Measurements from ENCODE around the gene SPO11.

SPO11 gene, protein sequence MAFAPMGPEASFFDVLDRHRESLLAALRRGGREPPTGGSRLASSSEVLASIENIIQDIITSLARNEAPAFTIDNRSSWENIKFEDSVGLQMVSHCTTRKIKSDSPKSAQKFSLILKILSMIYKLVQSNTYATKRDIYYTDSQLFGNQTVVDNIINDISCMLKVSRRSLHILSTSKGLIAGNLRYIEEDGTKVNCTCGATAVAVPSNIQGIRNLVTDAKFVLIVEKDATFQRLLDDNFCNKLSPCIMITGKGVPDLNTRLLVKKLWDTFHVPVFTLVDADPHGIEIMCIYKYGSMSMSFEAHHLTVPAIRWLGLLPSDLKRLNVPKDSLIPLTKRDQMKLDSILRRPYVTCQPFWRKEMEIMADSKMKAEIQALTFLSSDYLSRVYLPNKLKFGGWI

DNA sequence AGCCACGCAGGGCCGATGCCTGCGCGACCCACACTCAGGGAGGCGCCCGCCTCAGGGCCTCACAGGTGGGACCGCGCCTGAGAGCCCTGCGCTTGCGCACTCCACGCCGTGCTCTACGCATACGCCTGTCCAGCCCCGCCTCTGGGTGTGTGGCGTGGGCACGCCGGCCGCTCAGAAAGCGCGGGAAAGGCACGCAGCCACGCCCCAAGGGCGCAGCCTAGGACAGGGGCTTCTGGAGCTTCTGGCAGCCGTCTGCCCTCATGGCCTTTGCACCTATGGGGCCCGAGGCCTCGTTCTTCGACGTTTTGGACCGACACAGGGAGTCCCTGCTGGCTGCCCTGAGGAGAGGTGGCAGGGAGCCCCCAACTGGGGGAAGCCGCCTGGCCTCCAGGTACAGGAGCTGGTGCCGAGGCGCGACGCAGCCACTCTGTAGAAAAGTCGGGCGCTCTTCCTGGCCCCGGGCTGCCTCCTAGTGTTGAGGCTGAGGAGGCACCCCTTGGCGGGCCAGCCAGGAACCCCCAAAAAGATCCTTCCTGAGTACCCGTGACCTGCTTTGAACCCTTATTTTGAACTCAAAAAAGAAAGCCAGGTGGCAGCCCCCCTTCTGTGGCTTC, at the start of gene SPO11:
Gene SPO11, plus strand, starts transcription at position 196 of the 614 bp plus-strand sequence. Its CDS starts 65 bp downstream, at position 261.
- no peak for DNase-seq (ENCODE audit: low read depth, low spot score)

DNA sequence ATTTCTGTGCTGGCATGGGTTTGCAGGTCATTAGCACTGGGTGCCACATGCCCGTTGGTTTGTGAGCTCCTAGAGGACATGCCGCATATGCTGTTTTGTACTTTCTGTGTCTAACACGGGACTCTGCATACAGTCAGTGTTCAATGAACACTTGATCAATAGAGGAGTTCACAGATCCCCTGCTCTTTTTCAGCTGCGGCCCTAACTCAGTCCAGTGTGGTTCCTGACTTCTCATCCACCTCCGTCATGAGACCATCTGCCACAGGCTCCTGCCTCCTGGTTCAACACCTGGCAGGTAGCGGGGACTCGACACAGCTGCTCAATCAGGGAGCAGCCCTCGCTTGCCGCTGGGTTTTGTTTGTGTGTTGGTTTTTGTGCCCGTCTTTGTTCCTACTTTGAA, 49.4 kb upstream of the SPO11 start:
- no peak for DNase-seq (ENCODE audit: low read depth, low spot score)

DNA sequence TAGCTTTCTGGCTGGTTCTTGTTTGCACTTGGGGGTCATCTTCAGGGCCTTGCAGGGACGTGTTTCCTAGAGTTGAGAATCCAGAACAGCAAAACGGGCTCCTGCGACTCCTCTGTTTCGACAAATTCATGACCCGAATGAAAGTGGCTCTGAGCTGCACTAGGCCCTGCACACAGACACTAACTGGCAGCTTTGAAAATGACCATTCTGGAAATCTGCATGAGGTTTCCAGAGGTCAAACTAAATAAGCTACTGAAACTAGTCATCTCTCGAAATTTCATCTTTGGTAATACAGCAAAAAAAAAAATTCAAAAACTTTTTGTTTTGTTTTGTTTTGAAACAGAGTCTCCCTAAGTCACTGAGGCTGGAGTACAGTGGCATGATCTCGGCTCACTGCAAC, 47.7 kb upstream of the SPO11 start:
- no peak for DNase-seq (ENCODE audit: low read depth, low spot score)

DNA sequence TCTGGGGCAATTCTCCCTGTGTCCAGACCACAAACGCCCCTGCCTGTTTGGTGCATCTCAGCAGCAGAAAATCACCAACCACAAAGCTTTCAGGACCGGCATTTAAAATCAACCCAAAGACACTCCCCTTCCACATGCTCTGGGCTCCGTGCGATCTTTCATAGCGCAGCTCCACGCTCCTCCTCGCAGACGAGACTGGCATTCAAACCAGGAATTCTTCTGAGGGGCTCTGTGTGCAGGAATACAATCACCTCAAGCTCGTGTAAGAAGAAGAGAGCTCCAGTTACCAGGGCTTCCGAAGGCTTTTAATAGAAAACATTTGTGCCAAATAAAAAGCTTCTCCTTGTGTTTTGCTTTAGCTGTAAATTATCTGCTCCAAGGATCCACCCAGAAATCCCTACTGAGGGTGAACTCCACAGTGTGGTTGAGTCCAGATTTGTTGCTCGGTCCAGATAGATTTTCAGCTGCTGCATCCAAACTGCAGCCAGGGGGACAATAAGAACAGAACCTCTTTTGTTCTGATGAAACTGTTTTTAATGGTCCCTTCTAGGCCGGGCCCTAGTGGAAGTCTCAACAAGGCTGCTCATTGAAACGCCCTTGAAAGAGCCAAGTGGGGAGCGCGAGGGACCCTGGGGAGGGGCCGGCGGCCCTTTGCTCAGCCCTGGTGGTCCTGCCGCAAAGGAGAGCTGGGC, 46.8 kb upstream of the SPO11 start:
- peak; percentile 65 for DNase-seq (ENCODE audit: low read depth, low spot score)

DNA sequence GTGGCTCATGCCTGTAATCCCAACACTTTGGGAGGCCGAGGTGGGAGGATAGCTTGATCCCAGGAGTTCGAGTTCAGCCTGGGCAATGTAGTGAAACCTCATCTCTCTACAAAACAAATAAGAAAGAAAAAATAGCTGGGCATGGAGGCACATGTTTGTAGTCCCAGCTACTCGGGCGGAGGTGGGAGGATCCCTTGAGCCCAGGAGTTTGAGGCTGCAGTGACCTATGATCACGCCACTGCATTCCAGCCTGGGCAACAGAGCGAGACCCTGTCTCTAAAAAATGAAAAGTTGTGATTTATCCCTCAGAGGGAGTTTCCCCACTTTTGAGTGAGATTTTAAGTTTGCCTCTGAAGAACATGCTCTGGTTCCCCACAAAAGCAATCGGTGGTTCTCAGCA, 45.7 kb upstream of the SPO11 start:
- no peak for DNase-seq (ENCODE audit: low read depth, low spot score)

DNA sequence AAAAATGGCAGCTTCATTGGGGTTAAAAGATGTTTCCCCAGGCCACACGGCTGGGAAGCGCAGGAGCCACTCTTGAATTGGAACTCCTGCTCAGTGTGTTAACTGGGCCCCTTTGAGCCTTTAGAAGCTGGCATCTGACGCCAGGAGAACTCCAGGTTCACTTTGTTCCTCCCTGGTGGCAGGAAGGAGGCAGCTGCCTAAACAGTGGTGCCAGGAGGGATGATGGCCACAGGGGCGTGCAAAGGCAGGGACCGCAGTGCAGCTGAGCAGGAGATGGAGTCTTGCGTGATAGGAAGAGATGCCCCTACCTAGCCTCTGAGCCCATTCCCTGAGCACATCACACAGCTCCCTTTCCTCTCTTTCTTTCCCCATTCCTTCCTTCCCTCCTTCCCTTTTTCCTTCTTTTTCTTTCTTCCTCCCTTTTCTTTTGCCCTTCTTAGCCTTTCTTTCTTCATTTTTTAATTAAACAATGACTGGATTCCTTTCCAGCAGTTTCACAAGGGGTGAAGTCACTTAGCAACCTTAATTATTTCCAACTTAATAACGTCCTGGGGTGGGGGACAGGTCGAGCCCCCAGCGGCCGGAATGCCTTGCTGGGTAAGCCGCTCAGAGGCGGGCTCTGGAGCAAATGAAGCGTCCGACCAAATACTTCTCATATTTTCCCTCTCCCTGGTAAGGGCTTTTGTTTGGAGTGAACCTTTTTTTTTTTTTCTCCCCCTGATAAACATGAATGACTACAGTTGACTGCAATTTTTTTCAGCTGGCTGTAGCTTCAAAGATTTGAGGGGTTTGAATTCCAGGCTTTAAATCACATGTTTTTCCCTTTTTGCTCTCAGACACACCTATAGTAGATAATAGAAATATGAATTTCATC, 42.4 kb upstream of the SPO11 start:
- DNase-seq (ENCODE audit: low read depth, low spot score): peak; percentile 80

DNA sequence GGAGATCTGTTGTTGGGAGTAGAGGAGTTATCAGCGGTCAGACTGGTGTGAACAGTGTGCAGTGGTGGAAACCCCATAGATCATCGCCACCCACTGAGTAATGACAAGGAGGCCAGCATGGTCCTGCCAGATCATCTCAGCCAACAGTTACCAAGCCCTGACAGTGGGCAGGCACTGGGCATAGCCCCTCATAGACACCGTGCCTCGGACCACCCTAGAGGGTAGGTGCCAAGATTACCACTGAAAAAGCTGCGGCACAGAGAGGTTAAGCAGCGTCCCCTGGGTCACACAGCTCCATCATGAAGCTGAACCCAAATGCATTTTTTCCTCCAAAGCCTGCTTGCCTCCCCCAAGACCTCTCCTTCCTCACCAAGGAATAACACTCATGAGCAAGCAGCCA, 41.7 kb upstream of the SPO11 start:
- no peak for DNase-seq (ENCODE audit: low read depth, low spot score)

DNA sequence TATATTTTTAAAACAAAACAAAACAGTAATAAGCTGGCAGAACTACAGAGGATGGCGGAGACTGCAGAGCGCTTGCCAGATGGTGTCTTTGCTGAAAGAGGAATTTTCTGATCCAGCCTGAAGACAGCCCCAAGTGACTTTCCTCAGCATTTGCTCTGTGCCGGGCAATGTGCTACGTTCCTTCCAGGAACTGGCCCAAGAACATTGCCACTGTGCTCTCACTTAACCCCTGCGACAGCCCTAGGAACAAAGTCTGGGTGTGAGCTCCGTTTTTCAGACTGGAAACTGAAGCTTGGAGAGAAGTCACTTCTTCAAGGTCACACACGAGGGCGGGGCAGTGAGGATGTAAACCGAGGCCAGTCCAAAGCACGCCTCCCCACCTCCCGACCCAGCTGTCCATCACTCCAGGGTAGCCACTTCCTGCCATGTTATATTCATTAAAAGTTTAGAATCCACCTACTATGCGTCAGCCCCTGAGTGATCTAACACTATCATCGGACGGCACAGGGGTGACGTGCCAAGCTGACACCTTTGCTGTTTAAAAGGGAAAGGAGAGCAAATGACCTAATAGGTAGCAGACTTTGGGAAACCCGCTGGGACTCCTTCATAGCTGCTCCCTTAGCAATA, 40.8 kb upstream of the SPO11 start:
- no peak for DNase-seq (ENCODE audit: low read depth, low spot score)

DNA sequence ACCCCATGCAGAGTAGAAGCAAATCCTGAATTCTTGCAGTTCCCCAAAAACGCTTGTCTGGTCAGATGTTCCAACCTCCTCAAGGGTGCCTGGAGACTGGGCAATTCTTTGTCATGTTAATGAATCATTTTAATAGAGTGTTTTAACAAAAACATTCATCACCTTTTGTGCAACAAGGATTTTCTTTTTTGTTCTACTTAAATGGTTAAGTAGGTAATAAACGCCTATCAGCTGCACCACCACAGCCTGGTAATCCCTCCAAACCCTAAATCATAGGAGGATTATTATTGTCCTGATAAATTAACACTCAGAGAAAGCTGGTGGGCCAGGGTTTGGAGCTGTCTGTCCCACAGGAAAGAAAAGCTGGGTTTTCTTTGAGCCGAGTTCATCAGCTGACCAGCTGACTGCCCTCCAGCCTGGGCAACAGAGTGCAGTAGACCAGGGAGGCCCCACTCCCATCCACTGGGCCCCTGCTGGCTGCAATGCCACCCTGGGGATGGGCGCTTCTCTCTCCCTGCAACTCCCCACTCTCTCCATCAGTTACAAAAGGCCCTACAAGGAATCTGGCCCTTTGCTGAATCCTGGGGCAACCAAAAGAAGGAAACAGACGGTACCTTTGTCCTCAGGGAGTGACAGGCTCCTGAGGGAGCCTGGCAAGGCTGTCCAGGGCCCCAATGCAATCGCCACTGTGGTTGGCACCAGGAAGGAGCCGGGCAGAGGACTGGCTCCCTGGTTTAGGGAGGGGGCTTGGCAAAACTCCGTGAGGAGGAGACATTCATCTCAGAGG, 40.0 kb upstream of the SPO11 start:
- peak; percentile 10 for DNase-seq (ENCODE audit: low read depth, low spot score)

DNA sequence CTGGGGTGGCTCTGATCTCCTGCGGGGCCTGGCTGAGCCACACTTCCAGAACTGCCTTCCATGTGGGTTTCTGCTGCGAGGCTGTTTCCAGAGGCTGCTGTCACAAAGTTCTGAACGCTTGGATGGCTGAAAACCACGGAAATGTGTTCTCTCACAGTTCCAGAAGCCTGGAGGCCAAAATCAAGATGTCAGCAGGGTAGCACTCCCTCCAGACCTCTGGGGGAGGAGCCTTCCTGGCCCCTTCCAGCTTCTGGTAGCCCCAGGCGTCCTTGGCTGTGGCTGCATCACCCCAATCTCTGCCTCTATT, 39.5 kb upstream of the SPO11 start:
- DNase-seq (ENCODE audit: low read depth, low spot score): peak; percentile 18

DNA sequence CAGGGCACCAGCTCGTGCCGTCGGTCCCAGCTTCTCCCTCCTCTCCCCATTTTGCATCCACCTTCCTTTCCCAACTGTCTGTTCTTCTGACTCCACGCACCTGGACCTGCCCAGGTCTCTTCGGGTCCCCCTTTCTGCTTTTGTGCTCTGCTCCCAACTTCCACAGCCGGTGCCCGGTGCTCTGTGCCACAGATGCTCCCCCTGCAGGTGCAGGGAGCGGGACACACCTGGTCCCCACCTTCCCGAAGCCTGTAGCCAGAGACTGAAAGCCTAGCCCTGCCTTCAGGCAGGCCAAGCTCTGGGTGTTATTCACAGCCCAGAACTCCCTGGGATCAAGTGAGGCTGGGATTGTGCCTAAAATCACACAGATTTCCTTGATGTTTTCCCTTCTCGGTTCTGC, 38.6 kb upstream of the SPO11 start:
- no peak for DNase-seq (ENCODE audit: low read depth, low spot score)

DNA sequence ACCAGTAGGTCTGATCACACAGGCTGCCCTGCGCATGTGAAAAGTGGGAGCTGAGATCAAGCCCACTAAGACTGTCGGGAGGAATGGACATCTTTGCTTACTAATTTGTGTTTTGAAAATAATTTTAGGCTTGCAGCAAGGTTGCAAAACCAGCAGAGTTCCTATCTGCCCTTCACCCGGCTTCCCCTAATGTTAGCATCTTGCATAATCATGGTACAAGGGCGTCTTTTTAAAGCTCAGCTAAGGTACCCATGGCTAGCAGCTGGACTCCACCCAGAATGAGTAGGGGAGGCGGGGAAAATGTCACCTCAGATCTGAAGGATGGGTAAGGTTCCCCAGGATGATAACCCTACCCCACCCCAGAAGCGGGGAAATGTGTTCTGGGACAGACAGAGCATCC, 37.9 kb upstream of the SPO11 start:
- DNase-seq (ENCODE audit: low read depth, low spot score): no peak

DNA sequence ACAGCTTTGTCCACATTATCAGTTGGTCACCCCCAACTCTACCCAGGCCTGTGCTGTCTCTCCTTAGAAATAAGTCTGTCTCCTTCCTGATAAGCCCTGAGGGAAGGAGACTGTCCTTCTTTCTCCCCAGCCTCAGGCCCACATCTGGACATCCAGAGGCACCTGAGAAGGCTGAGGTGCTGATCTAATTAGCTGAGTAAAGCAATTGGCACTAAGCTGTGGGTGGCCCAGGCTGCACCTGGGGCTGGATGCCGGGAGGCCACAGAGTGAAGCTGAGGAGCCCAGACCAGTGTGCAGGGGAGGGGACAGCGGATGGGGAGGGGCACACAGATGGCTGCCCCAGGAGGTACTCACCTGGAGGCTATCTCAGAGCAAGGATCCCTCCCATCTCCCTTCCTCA, 37.0 kb upstream of the SPO11 start:
- DNase-seq (ENCODE audit: low read depth, low spot score): no peak

DNA sequence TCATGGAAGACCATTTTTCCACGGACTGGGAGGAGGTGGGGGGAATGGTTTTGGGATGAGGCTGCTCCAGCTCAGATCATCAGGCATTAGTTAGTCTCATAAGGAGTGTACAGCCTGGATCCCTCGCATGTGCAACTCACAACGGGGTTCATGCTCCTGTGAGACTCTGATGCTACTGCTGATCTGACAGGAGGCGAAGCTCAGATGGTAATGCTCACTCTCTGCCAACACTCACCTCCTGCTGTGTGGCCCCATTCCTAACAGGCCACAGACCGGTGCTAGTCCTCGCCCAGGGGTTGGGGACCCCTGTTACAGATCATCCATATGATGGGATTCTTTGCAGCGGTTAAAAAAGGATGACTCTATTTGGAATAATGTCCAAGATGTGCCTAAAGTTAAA, 35.6 kb upstream of the SPO11 start:
- DNase-seq (ENCODE audit: low read depth, low spot score): no peak

DNA sequence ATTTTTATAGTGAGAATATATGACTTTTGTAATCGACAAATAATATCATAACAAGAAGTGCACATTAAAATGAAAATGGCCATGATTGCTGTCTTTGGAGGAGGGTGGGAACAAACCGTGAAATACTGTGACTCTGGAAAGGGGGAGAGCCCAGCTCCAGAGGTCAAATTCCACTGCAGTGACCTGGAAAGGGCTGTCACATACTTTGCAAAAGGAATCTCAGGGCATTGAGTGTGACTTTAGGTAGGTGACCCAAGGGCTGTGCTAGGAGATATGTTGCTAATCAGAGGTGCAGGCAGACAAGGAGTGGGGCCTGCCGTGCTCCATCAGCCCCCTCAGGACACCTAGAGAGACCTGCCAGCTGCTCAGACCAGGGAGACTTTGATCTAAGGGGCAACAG, 35.1 kb upstream of the SPO11 start:
- DNase-seq (ENCODE audit: low read depth, low spot score): no peak

DNA sequence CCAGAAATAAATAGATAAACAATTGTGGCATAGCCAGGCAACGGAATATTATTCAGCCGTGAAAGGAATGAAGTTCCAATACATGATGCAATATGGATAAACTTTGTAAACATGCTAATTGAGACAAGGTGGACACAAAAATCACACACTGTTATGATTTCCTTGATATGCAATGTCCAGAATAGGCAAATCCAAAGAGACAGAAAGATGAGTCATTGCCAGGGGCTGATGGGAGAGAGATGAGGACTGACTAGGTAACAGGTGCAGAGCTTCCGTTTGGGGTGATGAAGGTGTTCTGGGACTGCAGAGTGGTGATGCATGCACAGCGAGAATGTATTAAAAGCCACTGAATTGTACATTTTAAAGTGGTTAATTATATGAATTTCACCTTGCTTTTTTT, 31.1 kb upstream of the SPO11 start:
- DNase-seq (ENCODE audit: low read depth, low spot score): no peak

DNA sequence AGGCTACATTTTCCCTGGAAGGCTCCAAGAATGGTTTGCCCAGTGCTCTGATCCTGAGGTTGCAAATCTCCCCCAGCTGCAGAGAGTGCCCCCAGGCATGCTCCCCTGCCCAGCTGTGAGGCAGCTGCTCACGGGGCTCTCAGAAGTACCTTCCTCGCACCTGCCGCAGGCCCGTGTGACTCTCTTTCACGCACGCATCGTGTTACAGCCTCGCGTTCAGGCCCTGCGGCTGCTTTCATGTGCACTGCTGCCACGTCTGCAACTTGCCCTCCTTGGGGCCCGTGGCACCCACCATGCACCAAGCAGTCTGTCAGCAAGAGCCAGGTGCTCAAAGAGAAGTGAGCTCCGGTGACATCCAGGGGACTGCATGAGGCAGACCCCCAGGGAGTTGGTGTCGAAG, 28.6 kb upstream of the SPO11 start:
- DNase-seq (ENCODE audit: low read depth, low spot score): no peak

DNA sequence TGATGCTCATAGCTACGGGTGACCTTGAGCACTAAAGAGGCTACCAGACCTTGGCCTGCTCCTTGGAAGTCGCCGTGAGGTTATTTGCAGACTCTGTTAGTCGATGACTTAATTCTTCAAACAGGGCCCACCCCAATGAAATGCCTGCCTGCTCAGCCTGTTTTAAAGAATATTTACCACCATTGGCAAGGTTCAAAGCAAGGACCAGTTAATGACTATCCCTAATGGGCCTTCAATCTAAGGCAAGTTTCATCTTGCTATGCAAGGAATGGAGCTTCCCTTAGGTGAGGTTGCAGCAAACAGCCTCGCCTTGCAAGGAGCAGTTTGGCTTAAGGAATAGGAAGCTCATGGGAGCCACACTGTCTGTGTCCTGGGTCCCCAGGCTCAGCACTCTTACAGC, 22.9 kb upstream of the SPO11 start:
- DNase-seq (ENCODE audit: low read depth, low spot score): no peak

DNA sequence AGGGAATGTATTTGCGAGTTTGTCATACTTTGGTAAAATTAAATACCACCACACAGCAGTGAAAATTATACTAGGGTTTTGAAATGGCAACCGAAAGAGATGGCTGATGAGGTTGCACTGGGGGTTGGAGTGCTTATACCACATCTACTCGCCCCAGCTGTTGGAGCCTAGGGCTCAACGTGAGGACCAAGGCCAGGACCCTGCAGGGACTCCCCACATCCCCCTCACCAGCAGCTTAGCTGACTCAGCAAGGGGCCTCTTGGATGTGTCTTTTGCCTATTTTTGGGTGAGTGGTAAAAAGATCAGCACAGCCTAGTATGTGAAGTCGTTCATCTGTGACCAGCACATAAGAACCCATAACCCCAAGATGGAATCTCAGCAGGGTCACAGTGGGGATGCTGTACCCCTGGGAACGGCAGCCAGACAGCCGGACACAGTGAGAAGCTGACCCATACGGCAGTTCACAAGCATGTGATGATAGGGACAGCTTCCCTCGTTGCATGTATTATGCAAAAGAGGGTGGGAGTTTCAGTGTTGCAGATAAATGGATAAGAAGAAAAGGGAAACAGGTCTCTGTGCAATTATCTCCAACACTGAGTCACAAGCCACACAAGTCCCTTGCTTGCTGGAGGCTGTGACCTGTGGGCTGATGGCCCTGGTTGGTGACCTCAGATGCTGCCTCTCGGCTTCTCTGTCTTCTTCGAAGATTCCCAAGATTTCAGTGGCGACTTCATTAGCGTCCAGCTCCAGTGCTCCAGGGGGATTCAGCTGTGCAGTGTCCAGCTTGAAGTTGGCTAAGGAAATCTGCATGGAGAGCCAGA, 20.9 kb upstream of the SPO11 start:
- DNase-seq (ENCODE audit: low read depth, low spot score): no peak

DNA sequence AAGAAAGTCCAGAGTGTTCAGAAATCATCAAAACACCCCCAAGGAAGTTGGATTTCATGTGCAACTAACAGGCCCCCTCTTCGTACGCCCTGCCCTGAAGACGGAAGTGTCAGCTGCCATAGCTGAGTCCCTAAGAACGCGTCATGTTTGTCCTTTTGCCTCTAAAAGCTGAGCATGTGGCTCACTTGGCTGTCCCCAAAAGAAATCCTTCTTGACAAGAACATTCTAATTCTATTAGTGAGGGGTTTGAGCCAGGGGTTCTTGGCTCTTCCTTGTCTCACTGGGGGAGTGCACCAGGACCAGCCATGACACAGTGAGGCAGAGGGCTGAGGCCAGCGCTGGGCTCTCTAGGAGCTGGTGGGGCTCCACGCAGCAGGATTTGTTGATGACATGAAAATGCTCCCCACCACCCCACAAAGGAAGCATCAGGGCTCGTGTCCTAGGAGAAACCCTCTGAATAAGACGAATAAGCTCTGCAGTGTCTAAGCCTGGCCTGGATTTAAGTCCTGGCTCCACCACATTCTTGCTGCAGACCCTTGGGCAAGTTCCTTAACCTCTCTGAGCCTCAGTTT, 20.0 kb upstream of the SPO11 start:
- DNase-seq (ENCODE audit: low read depth, low spot score): no peak
